H1 (cell line): ENCODE results near the gene RNF141. TPM values are rescaled to one million over a fixed set of nuclear protein-coding genes. Genes with fewer than 3 reads are reported as not detected.

Source experiments
- CTCF ChIA-PET: fragments of 300-600 bp; sonication (Branson Sonifier 250); formaldehyde crosslinking; loops from one replicate; lab custom pipeline; 2021; ENCODE audit not compliant: partially characterized antibody; lab: Charles Lee
- POLR2A ChIA-PET: fragments of 300-600 bp; sonication (Branson Sonifier 250); formaldehyde crosslinking; loops from one replicate; lab custom pipeline; 2021; ENCODE audit warnings: inconsistent platforms; ENCODE audit not compliant: partially characterized antibody; lab: Charles Lee
- DNase-seq, 2 experiments: peaks; one replicate each; pipeline versions ENCODE4 v3.0.0 to v3.0.0-alpha.2; 2010 to 2022; ENCODE audit warnings: low spot score in 2 of 2, low read depth in 1 of 2, mixed read lengths in 1 of 2
- FAIRE-seq: peaks from 2 replicates; lab custom pipeline; 2011; peaks lifted over from hg19 to GRCh38; lab: Jason Lieb, UNC
- H2AFZ ChIP-seq: 2 replicates; pipeline ENCODE4 v1.8.1; 2012; ENCODE audit warnings: low read length, inconsistent platforms
- H2AK5ac ChIP-seq: 2 replicates; pipeline ENCODE4 v1.6.1; 2013; ENCODE audit warnings: low read depth, low read length
- H2BK120ac ChIP-seq: replicated peaks from 2 replicates; pipeline ENCODE3; 2013; ENCODE audit warnings: low read depth, low read length, inconsistent platforms
- H2BK12ac ChIP-seq: 2 replicates; pipeline ENCODE4 v1.6.1; 2013; ENCODE audit warnings: low read depth, low read length
- H2BK15ac ChIP-seq: 2 replicates; pipeline ENCODE4 v1.6.1; 2013; ENCODE audit warnings: low read length
- H2BK20ac ChIP-seq: 2 replicates; pipeline ENCODE4 v1.6.1; 2013; ENCODE audit warnings: low read length
- H2BK5ac ChIP-seq: 2 replicates; pipeline ENCODE4 v1.6.1; 2013; ENCODE audit warnings: low read depth, low read length
- H3K14ac ChIP-seq: 2 replicates; pipeline ENCODE4 v1.6.1; 2013; ENCODE audit warnings: inconsistent platforms; ENCODE audit not compliant: insufficient read length
- H3K18ac ChIP-seq: 2 replicates; pipeline ENCODE4 v1.6.1; 2013; ENCODE audit warnings: low read length; ENCODE audit errors: extremely low read depth
- H3K23ac ChIP-seq: 2 replicates; pipeline ENCODE4 v1.6.1; 2013; ENCODE audit warnings: inconsistent platforms; ENCODE audit not compliant: insufficient read length
- H3K23me2 ChIP-seq: 2 replicates; pipeline ENCODE4 v1.6.1; 2013; ENCODE audit warnings: low read depth, low read length
- H3K27ac ChIP-seq: 2 replicates; pipeline ENCODE4 v1.6.1; 2011; ENCODE audit warnings: low read depth, low read length, inconsistent platforms
- H3K27me3 ChIP-seq, 4 experiments: replicated peaks in 1 of 4; 1 replicate in 1 of 4; 2 replicates in 3 of 4; pipeline versions ENCODE4 v1.6.1 to v1.8.1; 2011 to 2013; ENCODE audit warnings: low read length in 3 of 4, mild to moderate bottlenecking in 3 of 4, inconsistent platforms in 2 of 4, mixed read lengths in 2 of 4, moderate library complexity in 1 of 4; ENCODE audit not compliant: control insufficient read depth in 3 of 4, insufficient read depth in 3 of 4; ENCODE audit errors: extremely low read depth in 1 of 4
- H3K36me3 ChIP-seq, 4 experiments: 2 replicates each; pipeline versions ENCODE4 v1.6.1 to v1.8.1; 2011 to 2013; ENCODE audit warnings: mild to moderate bottlenecking in 4 of 4, low read length in 3 of 4, moderate library complexity in 2 of 4, control low read depth in 1 of 4, inconsistent platforms in 1 of 4; ENCODE audit not compliant: insufficient read depth in 4 of 4, control insufficient read depth in 2 of 4
- H3K4ac ChIP-seq: replicated peaks from 2 replicates; pipeline ENCODE3; 2013; ENCODE audit warnings: low read length, low read depth, mixed read lengths, inconsistent platforms; ENCODE audit not compliant: insufficient read length
- H3K4me1 ChIP-seq, 4 experiments: replicated peaks in 1 of 4; 1 replicate in 1 of 4; 2 replicates in 3 of 4; pipeline versions ENCODE4 v1.6.1 to v1.8.1; 2011 to 2013; ENCODE audit warnings: low read length in 3 of 4, inconsistent platforms in 2 of 4, mixed read lengths in 1 of 4; ENCODE audit not compliant: insufficient read depth in 4 of 4, control insufficient read depth in 3 of 4
- H3K4me2 ChIP-seq, 2 experiments: 2 replicates each; pipeline versions ENCODE4 v1.6.1 to v1.8.1; 2011 to 2013; ENCODE audit warnings: low read depth in 2 of 2, low read length in 2 of 2, control low read depth in 1 of 2, inconsistent platforms in 1 of 2, mild to moderate bottlenecking in 1 of 2; ENCODE audit not compliant: insufficient read depth in 1 of 2
- H3K4me3 ChIP-seq, 4 experiments: fragments of 200-600, 300-600 bp in 1 of 4; sonication (generic), shearing (Covaris generic), sonication (Bioruptor Twin) in 1 of 4; 2 replicates each; pipeline versions ENCODE4 v1.5.1 to v1.8.1; 2011 to 2016; ENCODE audit warnings: low read length in 4 of 4, low read depth in 3 of 4, control low read depth in 2 of 4, inconsistent platforms in 2 of 4, mild to moderate bottlenecking in 2 of 4, mixed read lengths in 1 of 4, moderate library complexity in 1 of 4; ENCODE audit not compliant: insufficient read depth in 2 of 4; ENCODE audit errors: extremely low read depth in 1 of 4
- H3K56ac ChIP-seq: replicated peaks from 2 replicates; pipeline ENCODE3; 2013; ENCODE audit warnings: low read depth, mild to moderate bottlenecking, mixed read lengths, low read length, inconsistent platforms; ENCODE audit not compliant: insufficient read length
- H3K79me1 ChIP-seq: 2 replicates; pipeline ENCODE4 v1.6.1; 2013; ENCODE audit warnings: low read depth, low read length, control low read depth
- H3K79me2 ChIP-seq, 2 experiments: 2 replicates each; pipeline versions ENCODE4 v1.6.1 to v1.8.1; 2012 to 2013; ENCODE audit warnings: low read length in 2 of 2, mild to moderate bottlenecking in 2 of 2, inconsistent platforms in 1 of 2; ENCODE audit not compliant: insufficient read depth in 2 of 2, control insufficient read depth in 1 of 2
- H3K9ac ChIP-seq, 4 experiments: replicated peaks in 1 of 4; 1 replicate in 1 of 4; 2 replicates in 3 of 4; pipeline versions ENCODE4 v1.6.1 to v1.8.1; 2011 to 2013; ENCODE audit warnings: low read depth in 3 of 4, low read length in 3 of 4, control low read depth in 2 of 4, mild to moderate bottlenecking in 2 of 4, moderate library complexity in 2 of 4, inconsistent platforms in 1 of 4; ENCODE audit errors: extremely low read depth in 1 of 4
- H3K9me3 ChIP-seq, 2 experiments: 2 replicates each; pipeline versions ENCODE4 v1.6.1 to v1.8.1; 2012 to 2013; ENCODE audit warnings: mild to moderate bottlenecking in 2 of 2, moderate library complexity in 2 of 2, control low read depth in 1 of 2, inconsistent platforms in 1 of 2, low read depth in 1 of 2, low read length in 1 of 2, mixed read lengths in 1 of 2; ENCODE audit not compliant: insufficient read depth in 2 of 2
- H4K20me1 ChIP-seq, 2 experiments: replicated peaks in 1 of 2; 2 replicates each; pipeline versions ENCODE3 to v1.8.1; 2011 to 2013; ENCODE audit warnings: inconsistent platforms in 2 of 2, low read length in 2 of 2, mild to moderate bottlenecking in 1 of 2; ENCODE audit not compliant: insufficient read depth in 2 of 2, control insufficient read depth in 1 of 2
- H4K5ac ChIP-seq: 2 replicates; pipeline ENCODE4 v1.6.1; 2013; ENCODE audit warnings: low read length, low read depth, mixed read lengths, inconsistent platforms; ENCODE audit not compliant: insufficient read length
- H4K8ac ChIP-seq: 2 replicates; pipeline ENCODE4 v1.8.0; 2013; ENCODE audit warnings: mild to moderate bottlenecking, moderate library complexity, low read length, inconsistent platforms; ENCODE audit not compliant: insufficient read depth; ENCODE audit errors: extremely low read depth
- H4K91ac ChIP-seq: replicated peaks from 2 replicates; pipeline ENCODE3; 2013; ENCODE audit warnings: low read length, mixed read lengths, inconsistent platforms; ENCODE audit not compliant: insufficient read length
- CTBP2 ChIP-seq: IDR thresholded peaks from 2 replicates; pipeline ENCODE4 v1.7.0; 2011; ENCODE audit warnings: borderline replicate concordance, mild to moderate bottlenecking, moderate library complexity, mixed read lengths, low read length; ENCODE audit not compliant: insufficient read depth, insufficient read length
- EGR1 ChIP-seq: IDR thresholded peaks from 2 replicates; pipeline ENCODE4 v1.6.1; 2011; ENCODE audit warnings: low read depth, low read length, borderline replicate concordance
- EP300 ChIP-seq, 2 experiments: IDR thresholded peaks; 1 replicate in 1 of 2; 2 replicates in 1 of 2; pipeline ENCODE4 v1.6.1; 2011 to 2012; ENCODE audit warnings: low read depth in 2 of 2, low read length in 2 of 2, mild to moderate bottlenecking in 2 of 2, borderline replicate concordance in 1 of 2, inconsistent platforms in 1 of 2, moderate library complexity in 1 of 2
- FOSL1 ChIP-seq: IDR thresholded peaks from 2 replicates; pipeline ENCODE4 v1.6.1; 2011; ENCODE audit warnings: mild to moderate bottlenecking, low read depth, low read length, moderate library complexity; ENCODE audit not compliant: insufficient read depth
- KDM4A ChIP-seq: IDR thresholded peaks from one replicate; pipeline ENCODE4 v1.7.1; 2012; ENCODE audit warnings: low read depth, mild to moderate bottlenecking, moderate library complexity, low read length, inconsistent platforms; ENCODE audit not compliant: severe bottlenecking
- POLR2A ChIP-seq, 2 experiments: IDR thresholded peaks; 1 replicate in 1 of 2; 2 replicates in 1 of 2; pipeline ENCODE4 v1.6.1; 2011; ENCODE audit warnings: low read depth in 2 of 2, low read length in 2 of 2, mild to moderate bottlenecking in 2 of 2; ENCODE audit errors: control extremely low read depth in 1 of 2
- SAP30 ChIP-seq: fragments of 300-600 bp; sonication (generic); IDR thresholded peaks from 2 replicates; pipeline ENCODE4 v1.7.1; 2012; ENCODE audit warnings: low read length, moderate library complexity, mild to moderate bottlenecking, inconsistent platforms; ENCODE audit not compliant: insufficient read depth, insufficient replicate concordance
- SP2 ChIP-seq: IDR thresholded peaks from 2 replicates; pipeline ENCODE4 v1.6.1; 2012; ENCODE audit warnings: mild to moderate bottlenecking, low read length, inconsistent platforms
- SP4 ChIP-seq: IDR thresholded peaks from 2 replicates; pipeline ENCODE4 v1.6.1; 2012; ENCODE audit warnings: low read length, inconsistent platforms
- TCF12 ChIP-seq: IDR thresholded peaks from 2 replicates; pipeline ENCODE4 v1.6.1; 2011; ENCODE audit warnings: low read depth, mild to moderate bottlenecking, low read length
- ZNF274 ChIP-seq: IDR thresholded peaks from 2 replicates; pipeline ENCODE4 v1.7.0; 2012; ENCODE audit warnings: low read length, borderline replicate concordance; ENCODE audit errors: extremely low read depth
- WGBS, 2 experiments: shearing (Covaris generic) in 1 of 2; methylation state at CpG; one replicate each; pipeline versions ENCODE4 v1.1.6 to v1.1.7; 2013 to 2015; ENCODE audit warnings: low lambda C conversion rate in 2 of 2, mixed read lengths in 2 of 2, inconsistent platforms in 1 of 2, low coverage in 1 of 2, missing lambda C conversion rate in 1 of 2; ENCODE audit not compliant: insufficient replicate concordance in 2 of 2, insufficient coverage in 1 of 2, insufficient read length in 1 of 2; ENCODE audit errors: extremely low coverage in 1 of 2, missing lambda C conversion rate in 1 of 2; 5-methylcytosine and 5-hydroxymethylcytosine counted together
- polyA plus RNA-seq, 7 experiments: library from polyadenylated mRNA; depleted of rRNA in 3 of 7; stranded (reverse) in 5 of 7; unstranded in 2 of 7; fragments of >200 nt in 5 of 7; fragments of 200-250 nt in 2 of 7; gene quantifications; 1 replicate in 5 of 7; 2 replicates in 1 of 7; 4 replicates in 1 of 7; pipeline versions ENCODE4 v1.2.1 to v1.2.3, GENCODE V29; 2011 to 2013; ENCODE audit warnings: missing spikeins in 2 of 7, mixed read lengths in 2 of 7
- total RNA-seq: library from RNA; stranded (reverse); fragmentation: NEBNext Ultra II Directional; extraction: Animal tissue kit (Norgen Biotek cat#: 25700); gene quantifications from 2 replicates; pipeline ENCODE4 v1.2.1, GENCODE V29; 2021
- TF ChIP-seq, protein P1 (sequence below): IDR thresholded peaks from 2 replicates; pipeline ENCODE4 v1.6.1; 2011; ENCODE audit warnings: low read length, improper control_type of control experiment
- TF ChIP-seq, protein P2 (sequence below): IDR thresholded peaks from 2 replicates; pipeline ENCODE4 v1.6.1; 2012; ENCODE audit warnings: inconsistent platforms

RNF141 gene
- total and polyA plus RNA-seq, 2 of the 8 experiments (the other 6 are each of a cell fraction or from before 2014, with no cell fraction given) = 8.5 to 22.8 TPM

DNA sequence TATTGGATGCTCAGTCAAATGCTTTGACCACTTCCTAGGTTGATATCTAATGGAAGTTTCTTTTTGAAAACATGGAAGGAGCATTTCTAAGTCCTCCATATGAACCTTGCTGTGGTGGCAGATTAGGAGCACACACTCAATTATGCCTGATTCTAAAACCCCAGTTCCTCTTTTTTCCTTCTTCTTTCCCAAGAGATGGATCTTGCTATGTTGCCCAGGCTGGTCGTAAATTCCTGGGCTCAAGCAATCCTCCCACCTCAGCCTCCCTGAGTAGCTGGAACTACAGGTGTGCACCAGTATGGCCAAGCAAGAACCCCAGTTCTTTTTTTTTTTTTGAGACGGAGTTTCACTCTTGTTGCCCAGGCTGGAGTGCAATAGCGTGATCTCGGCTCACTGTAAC lies 24.5 kb upstream of the RNF141 start:
- Histone ChIP-seq H4K91ac (no peak overlapping the region), H3K27me3 (no peaks in the 10 kb centered on the region), H2BK120ac (no peak overlapping the region), H3K18ac (no peak overlapping the region), H3K27ac (no peak overlapping the region), H3K4me1 (peaks cover 0 to 6% (median 0%) of the 10 kb centered on the region in 4 experiments; a peak in 4 of 7 replicates), H2BK5ac (no peak overlapping the region), H3K36me3 (no peaks in the 10 kb centered on the region), H3K14ac (no peak overlapping the region), H3K9me3 (no peaks in the 10 kb centered on the region), H3K9ac (no peak overlapping the region), H4K8ac (no peak overlapping the region), H3K4me2 (no peak overlapping the region), H2BK20ac (no peak overlapping the region), H2AK5ac (no peak overlapping the region), H3K79me2 (no peaks in the 10 kb centered on the region), H3K4me3 (no peak overlapping the region), H3K4ac (no peak overlapping the region), H4K20me1 (no peaks in the 10 kb centered on the region), H3K23ac (no peak overlapping the region), H3K56ac (no peak overlapping the region), H4K5ac (no peak overlapping the region), H2BK12ac (no peak overlapping the region), H3K79me1 (no peaks in the 10 kb centered on the region), H2AFZ (no peak overlapping the region), H2BK15ac (no peak overlapping the region), H3K23me2 (no peaks in the 10 kb centered on the region; the same call in 1 of the 2 replicates)
- CTCF ChIA-PET = interaction anchor here (0.9 to 2.8 kb wide), 10 partner anchors 9 to 98 kb away, joined by 3 to 11 read pairs (median 4); partner anchors contain the start of gene RNF141
- FAIRE-seq (no peak), DNase-seq (no peak)
- WGBS, 2 experiments = 99% methylated on average over 3 of the region's 4 CpGs; no CpG with 5 or more reads in 1 of the 2 experiments
- POLR2A ChIA-PET = no interaction called here
- no peak for TF ChIP-seq CTBP2
- TF ChIP-seq SP4 = no peak
- TF ChIP-seq KDM4A = no peak
- no peak for TF ChIP-seq SAP30
- TF ChIP-seq, protein P1, sequence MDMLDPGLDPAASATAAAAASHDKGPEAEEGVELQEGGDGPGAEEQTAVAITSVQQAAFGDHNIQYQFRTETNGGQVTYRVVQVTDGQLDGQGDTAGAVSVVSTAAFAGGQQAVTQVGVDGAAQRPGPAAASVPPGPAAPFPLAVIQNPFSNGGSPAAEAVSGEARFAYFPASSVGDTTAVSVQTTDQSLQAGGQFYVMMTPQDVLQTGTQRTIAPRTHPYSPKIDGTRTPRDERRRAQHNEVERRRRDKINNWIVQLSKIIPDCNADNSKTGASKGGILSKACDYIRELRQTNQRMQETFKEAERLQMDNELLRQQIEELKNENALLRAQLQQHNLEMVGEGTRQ = no peak
- TF ChIP-seq TCF12 = no peak
- no peak for TF ChIP-seq EP300 (IDR thresholded peaks at IDR 0.05; ENCODE audit: borderline replicate concordance in 1 of 2, low read depth in 2 of 2, low read length in 2 of 2)
- TF ChIP-seq ZNF274 = no peak
- TF ChIP-seq, protein P2, sequence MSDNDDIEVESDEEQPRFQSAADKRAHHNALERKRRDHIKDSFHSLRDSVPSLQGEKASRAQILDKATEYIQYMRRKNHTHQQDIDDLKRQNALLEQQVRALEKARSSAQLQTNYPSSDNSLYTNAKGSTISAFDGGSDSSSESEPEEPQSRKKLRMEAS = no peak
- TF ChIP-seq FOSL1 = no peak
- TF ChIP-seq POLR2A (IDR thresholded peaks at IDR 0.05; ENCODE audit: control extremely low read depth in 1 of 2, low read depth in 2 of 2, low read length in 2 of 2) = no peak
- TF ChIP-seq EGR1 = no peak
- TF ChIP-seq SP2 = no peak
